Inflammatory macrophage (primary cell): ENCODE data around the gene RRP8.

ENCODE experiments used
- DNase-seq, 2 donors: peaks; one replicate each; pipeline ENCODE4 v3.0.0-alpha.2; 2020 to 2022

Gene RRP8

GRCh38 chr11:6566704-6567370 lies 36.6 kb downstream of the RRP8 start:
- DNase-seq, result no peak

GRCh38 chr11:6565988-6566703 lies 37.3 kb downstream of the RRP8 start:
- DNase-seq, result no peak

GRCh38 chr11:6565325-6565724 lies 38.1 kb downstream of the RRP8 start:
- DNase-seq, result no peak

- DNase-seq, result no peak
Measured at GRCh38 chr11:6563667-6564066, 39.7 kb downstream of the RRP8 start.

GRCh38 chr11:6563121-6563619 lies 40.2 kb downstream of the RRP8 start:
- no peak for DNase-seq

GRCh38 chr11:6561288-6561687 lies 42.1 kb downstream of the RRP8 start:
- no peak for DNase-seq

- no peak for DNase-seq
Measured at GRCh38 chr11:6559369-6559768, 44.0 kb downstream of the RRP8 start.

- no peak for DNase-seq
Measured at GRCh38 chr11:6557761-6558674, 45.4 kb downstream of the RRP8 start.

GRCh38 chr11:6557063-6557462 lies 46.4 kb downstream of the RRP8 start:
- DNase-seq, result no peak

GRCh38 chr11:6556139-6556949 lies 47.1 kb downstream of the RRP8 start:
- no peak for DNase-seq

GRCh38 chr11:6554828-6555706 lies 48.3 kb downstream of the RRP8 start:
- DNase-seq, result no peak

- no peak for DNase-seq
Measured at GRCh38 chr11:6553634-6554033, 49.8 kb downstream of the RRP8 start.

GRCh38 chr11:6548641-6549040 lies 54.8 kb downstream of the RRP8 start:
- DNase-seq, result no peak

- DNase-seq, result no peak
Measured at GRCh38 chr11:6548121-6548520, 55.3 kb downstream of the RRP8 start.

- no peak for DNase-seq
Measured at GRCh38 chr11:6547177-6547576, 56.2 kb downstream of the RRP8 start.

GRCh38 chr11:6546735-6547134 lies 56.7 kb downstream of the RRP8 start:
- no peak for DNase-seq

GRCh38 chr11:6545917-6546605 lies 57.4 kb downstream of the RRP8 start:
- no peak for DNase-seq
